ENCODE results near the gene MYZAP.

Gene MYZAP

GRCh38 chr15:57591822-57592367, at the start of gene MYZAP:
Gene MYZAP, plus strand, starts transcription at chr15:57591904. Its CDS starts 131 bp downstream, at chr15:57592035.
- peak; percentile 44 for DNase-seq

GRCh38 chr15:57542505-57542817, 49.2 kb upstream of the MYZAP start:
- DNase-seq = no peak

GRCh38 chr15:57544848-57545480, 46.7 kb upstream of the MYZAP start:
- no peak for DNase-seq

- no peak for DNase-seq
Measured at GRCh38 chr15:57545995-57546394, 45.7 kb upstream of the MYZAP start.

- DNase-seq = no peak
Measured at GRCh38 chr15:57547243-57547755, 44.4 kb upstream of the MYZAP start.

- no peak for DNase-seq
Measured at GRCh38 chr15:57548351-57548750, 43.4 kb upstream of the MYZAP start.

- no peak for DNase-seq
Measured at GRCh38 chr15:57548835-57549234, 42.9 kb upstream of the MYZAP start.

- DNase-seq = no peak
Measured at GRCh38 chr15:57549935-57550334, 41.8 kb upstream of the MYZAP start.

GRCh38 chr15:57550640-57551039, 41.1 kb upstream of the MYZAP start:
- no peak for DNase-seq

- no peak for DNase-seq
Measured at GRCh38 chr15:57551715-57552677, 39.7 kb upstream of the MYZAP start.

GRCh38 chr15:57552678-57553334, 38.9 kb upstream of the MYZAP start:
- no peak for DNase-seq

- no peak for DNase-seq
Measured at GRCh38 chr15:57553526-57553925, 38.2 kb upstream of the MYZAP start.

GRCh38 chr15:57554063-57554811, 37.5 kb upstream of the MYZAP start:
- no peak for DNase-seq

- DNase-seq = no peak
Measured at GRCh38 chr15:57554812-57555179, 36.9 kb upstream of the MYZAP start.

- no peak for DNase-seq
Measured at GRCh38 chr15:57555270-57555669, 36.4 kb upstream of the MYZAP start.

- DNase-seq = no peak
Measured at GRCh38 chr15:57556040-57556439, 35.7 kb upstream of the MYZAP start.

GRCh38 chr15:57557267-57557666, 34.4 kb upstream of the MYZAP start:
- DNase-seq = no peak

- DNase-seq = no peak
Measured at GRCh38 chr15:57557810-57558209, 33.9 kb upstream of the MYZAP start.

GRCh38 chr15:57559875-57560274, 31.8 kb upstream of the MYZAP start:
- DNase-seq = peak; percentile 76

GRCh38 chr15:57561041-57561711, 30.5 kb upstream of the MYZAP start:
- peak; percentile 58 for DNase-seq

GRCh38 chr15:57562196-57562769, 29.4 kb upstream of the MYZAP start:
- no peak for DNase-seq

- DNase-seq = no peak
Measured at GRCh38 chr15:57563416-57563815, 28.3 kb upstream of the MYZAP start.

All from activated naive CD4-positive, alpha-beta T cell treated with Interleukin-2 at 50 U/mL for 16 hours (primary cell).